ENCODE data around the gene NRARP.

DNA sequence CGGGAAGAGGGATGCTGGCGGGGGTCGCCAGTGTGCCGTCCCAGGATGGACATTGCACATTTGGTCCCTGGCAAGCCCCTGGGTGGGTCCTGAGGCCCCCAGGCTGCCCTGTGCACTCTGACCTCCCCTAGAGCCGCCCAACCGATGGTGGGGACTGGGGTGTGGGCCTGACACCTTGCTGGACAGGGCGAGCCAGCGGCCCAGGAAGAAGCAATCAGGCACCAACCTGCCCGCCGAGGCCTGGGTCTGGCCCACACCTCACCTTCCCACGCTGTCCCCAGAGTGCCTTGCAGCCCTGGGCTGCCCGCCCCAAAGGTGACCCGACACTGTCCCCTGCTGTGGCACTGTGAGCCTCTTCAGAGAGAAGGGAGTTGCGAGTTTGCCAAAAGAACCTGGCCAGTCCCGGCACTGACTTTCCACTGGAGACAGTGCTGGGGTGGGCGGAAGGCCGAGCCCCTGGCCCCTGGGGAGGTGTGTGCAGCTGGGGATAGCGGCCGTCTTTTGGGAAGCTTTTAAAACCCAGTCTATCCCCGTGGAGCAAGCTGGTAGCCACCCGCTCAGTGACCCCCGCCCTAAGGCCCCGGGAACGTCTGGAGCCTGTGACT lies 12.0 kb upstream of the NRARP start:
- TF ChIP-seq, protein P1, sequence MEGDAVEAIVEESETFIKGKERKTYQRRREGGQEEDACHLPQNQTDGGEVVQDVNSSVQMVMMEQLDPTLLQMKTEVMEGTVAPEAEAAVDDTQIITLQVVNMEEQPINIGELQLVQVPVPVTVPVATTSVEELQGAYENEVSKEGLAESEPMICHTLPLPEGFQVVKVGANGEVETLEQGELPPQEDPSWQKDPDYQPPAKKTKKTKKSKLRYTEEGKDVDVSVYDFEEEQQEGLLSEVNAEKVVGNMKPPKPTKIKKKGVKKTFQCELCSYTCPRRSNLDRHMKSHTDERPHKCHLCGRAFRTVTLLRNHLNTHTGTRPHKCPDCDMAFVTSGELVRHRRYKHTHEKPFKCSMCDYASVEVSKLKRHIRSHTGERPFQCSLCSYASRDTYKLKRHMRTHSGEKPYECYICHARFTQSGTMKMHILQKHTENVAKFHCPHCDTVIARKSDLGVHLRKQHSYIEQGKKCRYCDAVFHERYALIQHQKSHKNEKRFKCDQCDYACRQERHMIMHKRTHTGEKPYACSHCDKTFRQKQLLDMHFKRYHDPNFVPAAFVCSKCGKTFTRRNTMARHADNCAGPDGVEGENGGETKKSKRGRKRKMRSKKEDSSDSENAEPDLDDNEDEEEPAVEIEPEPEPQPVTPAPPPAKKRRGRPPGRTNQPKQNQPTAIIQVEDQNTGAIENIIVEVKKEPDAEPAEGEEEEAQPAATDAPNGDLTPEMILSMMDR (IDR thresholded peaks at IDR 0.05; ENCODE audit: low read depth, low read length) = no peak
- TF ChIP-seq EZH2phosphoT487 (IDR thresholded peaks at IDR 0.05; ENCODE audit: low read depth) = no peak
